PC-3 (cell line): Measurements from ENCODE around the gene BAIAP3. TPM values are rescaled to one million over a fixed set of nuclear protein-coding genes. Genes with fewer than 3 reads are reported as not detected.
"Not testable (repeated sequence)": the region's sequence is repeated elsewhere in the genome, so short reads cannot be mapped to it uniquely, and the experiment has no call there.

Experiments
- ATAC-seq: fragments of 200-7000 bp; cut with Tn5 transposase; 2 replicates; pipeline ENCODE4 v1.9.1; 2020; ENCODE audit warnings: mild to moderate bottlenecking, moderate library complexity
- BruUV-seq: library from RNA; stranded (reverse); fragments of 400-500 nt; replicated peaks from 2 replicates; lab custom pipeline; 2021; lab: Mats Ljungman, UMichigan
- CTCF ChIA-PET: fragments of 300-600 bp; sonication (Branson Sonifier 250); formaldehyde crosslinking; loops from one replicate; lab custom pipeline; 2022; ENCODE audit warnings: antibody characterized with exemption; lab: Charles Lee
- POLR2A ChIA-PET: fragments of 300-600 bp; sonication (Branson Sonifier 250); formaldehyde crosslinking; loops from one replicate; lab custom pipeline; 2022; ENCODE audit warnings: antibody characterized with exemption; ENCODE audit not compliant: unreplicated experiment; lab: Charles Lee
- DNase-seq: peaks from one replicate; pipeline ENCODE4 v3.0.0-alpha.2; 2015
- H2AFZ ChIP-seq: fragments of 300-600 bp; sonication (generic); 2 replicates; pipeline ENCODE4 v1.6.0; 2016; ENCODE audit warnings: antibody characterized with exemption, low read length
- H3F3A ChIP-seq: fragments of 300-600 bp; sonication (generic); one replicate; pipeline ENCODE4 v1.6.0; 2017; ENCODE audit warnings: antibody characterized with exemption, low read length, control low read depth, mild to moderate bottlenecking; ENCODE audit not compliant: unreplicated experiment
- H3K27ac ChIP-seq: fragments of 300-600 bp; sonication (generic); 2 replicates; pipeline ENCODE4 v1.5.1; 2016; ENCODE audit warnings: mild to moderate bottlenecking, low read length
- H3K27me3 ChIP-seq: fragments of 300-600 bp; sonication (generic); 2 replicates; pipeline ENCODE4 v1.6.1; 2016; ENCODE audit warnings: low read length, mixed read lengths
- H3K36me3 ChIP-seq: fragments of 300-600 bp; sonication (generic); 2 replicates; pipeline ENCODE4 v1.6.1; 2016; ENCODE audit warnings: low read depth, mixed run types, low read length, mixed read lengths
- H3K4me1 ChIP-seq: fragments of 300-600 bp; sonication (generic); 2 replicates; pipeline ENCODE4 v1.5.1; 2016; ENCODE audit warnings: low read length; ENCODE audit not compliant: insufficient read depth
- H3K4me2 ChIP-seq: fragments of 300-600 bp; sonication (generic); 2 replicates; pipeline ENCODE4 v1.6.0; 2016; ENCODE audit warnings: low read length
- H3K4me3 ChIP-seq: fragments of 300-600 bp; sonication (generic); 2 replicates; pipeline ENCODE4 v1.5.1; 2016; ENCODE audit warnings: mild to moderate bottlenecking, low read length, mixed read lengths
- H3K79me2 ChIP-seq: fragments of 300-600 bp; sonication (generic); 2 replicates; pipeline ENCODE4 v1.6.1; 2017; ENCODE audit warnings: low read length, mixed read lengths
- H3K9ac ChIP-seq: fragments of 300-600 bp; sonication (generic); 2 replicates; pipeline ENCODE4 v1.6.0; 2016; ENCODE audit warnings: mild to moderate bottlenecking, low read length
- H3K9me2 ChIP-seq: fragments of 300-600 bp; sonication (generic); replicated peaks from 2 replicates; pipeline ENCODE4 v1.6.1; 2016; ENCODE audit warnings: mixed run types, low read length, mixed read lengths
- H3K9me3 ChIP-seq: fragments of 300-600 bp; sonication (generic); 2 replicates; pipeline ENCODE4 v1.6.1; 2016; ENCODE audit warnings: low read length, mixed read lengths
- H4K20me1 ChIP-seq: fragments of 300-600 bp; sonication (generic); 2 replicates; pipeline ENCODE4 v1.6.1; 2016; ENCODE audit warnings: low read length, mixed read lengths
- EZH2 ChIP-seq: fragments of 300-600 bp; sonication (generic); IDR thresholded peaks from one replicate; pipeline ENCODE4 v1.6.1; 2017; ENCODE audit warnings: antibody characterized with exemption, mild to moderate bottlenecking, low read length; ENCODE audit not compliant: unreplicated experiment
- EZH2phosphoT487 ChIP-seq: fragments of 300-600 bp; sonication (generic); IDR thresholded peaks from 2 replicates; pipeline ENCODE4 v1.6.1; 2018; ENCODE audit warnings: mild to moderate bottlenecking, antibody characterized with exemption, low read length, borderline replicate concordance
- intact Hi-C: fragments of 100-400 bp; cut with micrococcal nuclease; formaldehyde crosslinking; loops from 2 replicates; pipeline ENCODE4 v1.9.0; 2023
- total RNA-seq: library from RNA; depleted of rRNA; stranded (reverse); fragments of >200 nt; gene quantifications from 2 replicates; pipeline ENCODE4 v1.2.3, GENCODE V29; 2014
- TF ChIP-seq, protein P1 (sequence below): fragments of 300-600 bp; sonication (generic); conservative IDR thresholded peaks from 2 replicates; pipeline ENCODE4 v1.5.1; 2017; ENCODE audit warnings: antibody characterized with exemption, low read depth, mild to moderate bottlenecking, low read length

The BAIAP3 gene
- total RNA-seq, 1 experiment from 2014 or later: 13.1 TPM

DNA sequence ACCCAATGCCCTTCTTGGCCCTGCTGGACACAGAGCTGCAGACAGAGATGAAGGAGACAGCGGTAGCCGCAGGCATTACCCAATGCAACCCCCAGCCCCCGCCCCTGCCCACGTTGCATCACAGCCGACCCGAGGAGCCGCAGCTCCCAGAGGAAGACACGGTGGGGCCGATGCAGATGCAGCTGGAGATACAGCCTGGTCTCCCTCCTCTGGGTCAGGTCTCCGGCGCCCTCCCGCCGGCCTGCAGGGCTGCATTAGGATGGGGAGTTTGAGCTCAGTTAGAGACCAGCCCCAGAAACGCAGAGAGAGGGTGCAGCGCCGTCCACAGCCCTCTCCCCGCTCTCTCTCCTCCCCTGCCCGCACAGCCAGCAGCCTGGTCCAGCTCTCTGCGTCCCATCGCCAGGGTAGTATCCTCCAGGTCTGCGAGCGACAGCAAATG lies 43.4 kb upstream of the BAIAP3 start:
- TF ChIP-seq, protein P1, sequence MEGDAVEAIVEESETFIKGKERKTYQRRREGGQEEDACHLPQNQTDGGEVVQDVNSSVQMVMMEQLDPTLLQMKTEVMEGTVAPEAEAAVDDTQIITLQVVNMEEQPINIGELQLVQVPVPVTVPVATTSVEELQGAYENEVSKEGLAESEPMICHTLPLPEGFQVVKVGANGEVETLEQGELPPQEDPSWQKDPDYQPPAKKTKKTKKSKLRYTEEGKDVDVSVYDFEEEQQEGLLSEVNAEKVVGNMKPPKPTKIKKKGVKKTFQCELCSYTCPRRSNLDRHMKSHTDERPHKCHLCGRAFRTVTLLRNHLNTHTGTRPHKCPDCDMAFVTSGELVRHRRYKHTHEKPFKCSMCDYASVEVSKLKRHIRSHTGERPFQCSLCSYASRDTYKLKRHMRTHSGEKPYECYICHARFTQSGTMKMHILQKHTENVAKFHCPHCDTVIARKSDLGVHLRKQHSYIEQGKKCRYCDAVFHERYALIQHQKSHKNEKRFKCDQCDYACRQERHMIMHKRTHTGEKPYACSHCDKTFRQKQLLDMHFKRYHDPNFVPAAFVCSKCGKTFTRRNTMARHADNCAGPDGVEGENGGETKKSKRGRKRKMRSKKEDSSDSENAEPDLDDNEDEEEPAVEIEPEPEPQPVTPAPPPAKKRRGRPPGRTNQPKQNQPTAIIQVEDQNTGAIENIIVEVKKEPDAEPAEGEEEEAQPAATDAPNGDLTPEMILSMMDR: no peak
- no peak for TF ChIP-seq EZH2
- TF ChIP-seq EZH2phosphoT487: no peak
- Histone ChIP-seq H3K36me3 (no peaks in the 10 kb centered on the region), H3K27ac (no peak overlapping the region), H3K4me1 (no peaks in the 10 kb centered on the region; the same call in 1 of the 2 replicates), H3F3A (no peaks in the 10 kb centered on the region), H3K9me2 (no peaks in the 10 kb centered on the region), H3K79me2 (no peaks in the 10 kb centered on the region), H3K27me3 (no peaks in the 10 kb centered on the region), H2AFZ (no peak overlapping the region), H3K9ac (no peak overlapping the region), H3K9me3 (no peaks in the 10 kb centered on the region), H4K20me1 (no peaks in the 10 kb centered on the region), H3K4me3 (no peak overlapping the region), H3K4me2 (no peak overlapping the region)
- POLR2A ChIA-PET: no interaction called here
- no TSS peak for BruUV-seq
- ATAC-seq (no peak), DNase-seq (no peak)
- intact Hi-C loops: no loop called here
- CTCF ChIA-PET: no interaction called here

DNA sequence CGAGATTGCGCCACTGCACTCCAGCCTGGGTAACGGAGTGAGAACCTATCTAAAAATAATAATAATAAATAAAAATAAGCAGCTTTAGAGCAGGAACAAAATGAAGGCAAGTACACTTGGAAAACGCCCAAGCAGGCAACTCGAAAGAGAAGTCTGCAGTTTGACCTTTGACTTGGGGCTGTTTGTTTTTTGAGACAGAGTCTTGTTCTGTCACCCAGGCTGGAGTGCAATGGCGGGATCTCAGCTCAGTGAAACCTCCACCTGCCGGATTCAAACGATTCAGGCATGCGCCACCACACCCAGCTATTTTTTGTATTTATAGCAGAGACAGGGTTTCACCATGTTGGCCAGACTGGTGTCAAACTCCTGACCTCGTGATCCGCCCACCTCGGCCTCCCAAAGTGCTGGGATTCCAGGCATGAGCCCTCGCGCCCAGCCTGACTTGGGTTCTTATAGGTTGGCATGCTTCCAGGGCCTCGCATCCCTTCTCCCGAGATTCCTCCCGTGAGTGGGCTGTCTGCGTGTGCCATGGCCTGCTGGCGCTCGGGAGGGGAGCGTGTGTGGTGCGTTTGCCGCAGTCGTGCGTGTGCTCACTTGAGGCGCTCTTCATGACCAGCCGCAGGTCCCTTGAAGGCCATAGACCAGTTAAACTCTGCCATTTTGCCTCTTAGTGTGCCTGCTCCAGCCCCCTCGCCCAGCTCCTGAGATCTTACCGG lies 42.4 kb upstream of the BAIAP3 start:
- TF ChIP-seq EZH2phosphoT487 (no peak), EZH2 (no peak)
- TF ChIP-seq, protein P1: no peak
- Histone ChIP-seq H3K4me1 (no peaks in the 10 kb centered on the region; the same call in 1 of the 2 replicates), H3K4me3 (no peak overlapping the region), H2AFZ (no peak overlapping the region), H3K9ac (no peak overlapping the region), H4K20me1 (no peaks in the 10 kb centered on the region), H3F3A (no peaks in the 10 kb centered on the region), H3K27ac (no peak overlapping the region), H3K27me3 (no peaks in the 10 kb centered on the region), H3K79me2 (no peaks in the 10 kb centered on the region), H3K9me2 (no peaks in the 10 kb centered on the region), H3K36me3 (no peaks in the 10 kb centered on the region), H3K9me3 (no peaks in the 10 kb centered on the region), H3K4me2 (no peak overlapping the region)
- POLR2A ChIA-PET: no interaction called here
- BruUV-seq: no TSS peak
- ATAC-seq: no peak
- DNase-seq: no peak
- CTCF ChIA-PET: no interaction called here
- intact Hi-C loops: no loop called here

DNA sequence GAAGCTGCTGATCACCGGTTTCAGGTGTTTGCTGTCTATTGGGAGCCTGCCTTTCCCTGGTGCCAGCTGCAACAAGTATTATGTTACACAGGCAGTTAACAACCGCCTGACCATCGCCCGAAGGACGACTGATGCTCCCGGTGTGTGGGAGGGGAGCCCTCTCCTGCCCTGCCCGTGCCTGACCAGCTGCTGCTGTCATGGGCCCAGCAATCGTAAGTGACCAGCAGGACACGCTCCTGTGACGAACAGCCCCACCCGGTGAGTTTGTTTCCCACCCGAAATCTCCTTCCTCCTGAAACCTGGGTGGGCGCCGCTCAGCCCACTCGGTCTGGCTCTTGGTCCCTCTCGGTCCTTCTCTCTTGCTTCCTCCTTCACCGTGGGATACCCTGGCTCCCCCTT lies 41.9 kb upstream of the BAIAP3 start:
- no TSS peak for BruUV-seq
- Histone ChIP-seq H2AFZ (no peak overlapping the region), H3K79me2 (no peaks in the 10 kb centered on the region), H3K4me2 (no peak overlapping the region), H3K4me3 (no peak overlapping the region), H4K20me1 (no peaks in the 10 kb centered on the region), H3K9me3 (no peaks in the 10 kb centered on the region), H3F3A (no peaks in the 10 kb centered on the region), H3K4me1 (peaks cover under 1% of the 10 kb centered on the region; the same call in 1 of the 2 replicates), H3K27ac (no peak overlapping the region), H3K9me2 (no peaks in the 10 kb centered on the region), H3K9ac (no peak overlapping the region), H3K36me3 (no peaks in the 10 kb centered on the region), H3K27me3 (no peaks in the 10 kb centered on the region)
- ChIA-PET POLR2A (no interaction called here), CTCF (no interaction called here)
- intact Hi-C loops: no loop called here
- ATAC-seq: no peak
- TF ChIP-seq EZH2phosphoT487 (no peak), EZH2 (no peak)
- TF ChIP-seq, protein P1: no peak
- no peak for DNase-seq

DNA sequence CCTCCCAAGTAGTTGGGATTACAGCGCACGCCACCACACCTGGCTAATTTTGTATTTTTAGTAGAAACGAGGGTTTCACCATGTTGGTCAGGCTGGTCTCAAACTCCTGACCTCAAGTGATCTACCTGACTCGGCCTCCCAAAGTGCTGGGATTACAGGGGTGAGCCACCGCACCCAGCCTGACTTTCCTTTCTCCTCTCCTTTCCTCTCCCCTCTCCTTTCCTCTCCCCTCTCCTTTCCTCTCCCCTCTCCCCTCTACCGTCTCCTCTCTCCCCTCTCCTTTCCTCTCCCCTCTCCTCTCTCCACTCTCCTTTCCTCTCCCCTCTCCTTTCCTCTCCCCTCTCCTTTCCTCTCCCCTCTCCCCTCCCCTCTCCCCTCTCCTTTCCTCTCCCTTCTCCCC lies 41.2 kb upstream of the BAIAP3 start:
- H3K9me3 ChIP-seq, H3K4me3 ChIP-seq, BruUV-seq, H3K27ac ChIP-seq, H2AFZ ChIP-seq, H3K4me2 ChIP-seq, ATAC-seq, H3K79me2 ChIP-seq, H3K36me3 ChIP-seq, H3K4me1 ChIP-seq, POLR2A ChIA-PET, H3F3A ChIP-seq, CTCF ChIA-PET, H3K9ac ChIP-seq, H3K27me3 ChIP-seq, H3K9me2 ChIP-seq, H4K20me1 ChIP-seq, DNase-seq, intact Hi-C loops: not testable (repeated sequence)
